ENCODE results near the gene PLA1A.
"Not testable (repeated sequence)": the region's sequence is repeated elsewhere in the genome, so short reads cannot be mapped to it uniquely, and the experiment has no call there.

The PLA1A gene

DNA sequence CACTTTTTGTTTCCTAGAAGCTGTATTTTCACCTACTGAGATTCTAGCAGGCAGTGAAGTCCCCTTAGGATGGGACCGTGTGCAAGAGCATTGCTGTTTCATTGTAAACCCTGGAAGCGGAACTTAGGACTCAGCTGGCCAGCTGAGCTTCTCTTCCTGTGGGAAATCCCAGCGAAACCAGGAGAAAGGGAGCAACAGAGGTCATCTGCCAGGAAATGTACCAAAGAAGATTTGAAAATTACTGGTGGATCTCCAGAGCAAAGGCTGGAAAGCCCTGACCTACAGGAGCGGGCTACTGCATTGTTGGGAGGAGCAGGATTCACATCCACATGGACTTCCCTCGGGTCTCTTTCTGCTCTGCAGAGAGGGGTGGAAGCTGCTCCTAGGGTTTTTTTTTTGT lies 26.0 kb upstream of the PLA1A start:
- H3K4me3 ChIP-seq, result no peak overlapping the region
- peak overlapping the region in 10 of 21 experiments; percentile 12 to 62 (median 31) for H3K27ac ChIP-seq

DNA sequence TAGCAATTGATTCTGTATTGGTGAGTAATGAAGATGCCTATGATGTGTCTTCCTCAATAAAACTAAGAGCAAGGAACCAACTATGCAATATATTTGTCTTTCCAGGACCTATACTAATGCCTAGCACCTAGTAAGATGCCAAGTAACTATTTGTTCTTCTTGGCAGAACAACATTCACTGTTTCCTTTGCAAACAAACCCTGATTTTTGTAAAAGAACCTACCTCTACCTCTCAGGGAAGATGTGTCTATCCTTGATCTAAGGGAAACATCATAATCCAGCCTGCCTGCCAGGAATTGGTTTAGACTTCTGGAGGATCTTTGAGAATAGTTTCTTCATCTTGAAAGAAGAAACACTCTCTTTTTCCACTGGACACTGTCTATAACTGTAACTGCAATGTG lies 22.2 kb upstream of the PLA1A start:
- no peak overlapping the region for H3K27ac ChIP-seq
- no peak overlapping the region for H3K4me3 ChIP-seq

DNA sequence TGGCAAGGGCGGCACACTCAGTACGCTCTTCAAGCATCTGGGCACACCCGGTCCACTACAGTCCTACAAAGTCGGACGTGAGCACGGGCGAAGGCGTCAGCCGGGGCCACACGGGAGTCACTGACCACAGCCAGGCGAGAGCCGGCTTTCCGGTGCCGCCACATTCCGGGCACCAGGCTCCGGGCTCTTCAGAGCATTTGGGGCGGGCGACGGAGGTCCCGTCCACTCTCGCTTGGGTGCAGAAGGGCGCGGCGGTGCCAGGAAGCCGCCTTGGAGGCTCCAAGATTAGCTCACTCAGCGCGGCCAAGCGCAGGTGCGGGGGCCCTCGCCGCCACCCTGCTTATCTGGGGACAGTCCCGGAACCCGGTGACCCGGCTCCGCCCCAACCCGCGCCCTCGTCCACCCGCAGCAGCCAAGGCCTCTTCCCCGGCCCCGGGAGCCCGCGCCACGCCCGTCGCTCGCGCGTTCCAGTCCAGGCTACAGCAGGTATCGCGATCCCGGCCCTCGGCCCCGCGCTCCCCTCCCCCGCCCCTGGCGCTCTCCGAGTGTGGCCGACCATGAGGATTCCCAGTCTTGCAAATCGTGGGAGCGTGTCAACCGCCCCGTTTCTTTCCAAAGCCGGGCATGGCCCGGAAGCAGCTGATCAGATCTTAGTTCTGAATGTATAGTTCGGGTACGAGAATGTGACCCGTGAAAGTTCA lies 18.2 kb upstream of the PLA1A start, which contains the start of gene ADPRH:
ADPRH (plus strand) TSS at position 127 of the 701 bp plus-strand sequence. CDS start 2,678 bp downstream, outside the sequence.
- Histone ChIP-seq H3K4me3 (peak within 1 kb of the TSS; percentile 46 to 69 (median 60)), H3K27ac (peak within 1 kb of the TSS; percentile 74 to 97 (median 92))

- peak overlapping the region; percentile 74 to 97 (median 92) for H3K27ac ChIP-seq
- peak overlapping the region; percentile 46 to 69 (median 60) for H3K4me3 ChIP-seq
Observed at GRCh38 chr3:119580067-119580760, 17.5 kb upstream of the PLA1A start.

DNA sequence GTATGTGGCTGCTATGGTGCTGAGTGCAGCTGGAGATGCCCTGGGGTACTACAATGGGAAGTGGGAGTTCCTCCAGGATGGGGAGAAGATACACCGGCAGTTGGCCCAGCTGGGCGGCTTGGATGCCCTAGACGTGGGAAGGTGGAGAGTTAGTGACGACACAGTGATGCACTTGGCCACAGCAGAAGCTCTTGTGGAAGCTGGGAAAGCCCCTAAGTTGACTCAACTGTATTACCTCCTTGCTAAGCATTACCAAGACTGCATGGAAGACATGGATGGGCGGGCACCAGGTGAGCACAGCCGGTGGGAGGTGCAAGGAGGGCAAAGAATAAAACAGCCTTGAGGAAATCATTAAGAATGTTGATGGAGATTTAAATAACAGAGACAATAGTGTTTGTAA lies 15.5 kb upstream of the PLA1A start:
- H3K27ac ChIP-seq, result no peak overlapping the region
- no peak overlapping the region for H3K4me3 ChIP-seq

- peak overlapping the region in 4 of 21 experiments; percentile 5 to 67 (median 25) for H3K27ac ChIP-seq
- H3K4me3 ChIP-seq, result no peak overlapping the region
Observed at GRCh38 chr3:119585208-119585607, 12.5 kb upstream of the PLA1A start.

DNA sequence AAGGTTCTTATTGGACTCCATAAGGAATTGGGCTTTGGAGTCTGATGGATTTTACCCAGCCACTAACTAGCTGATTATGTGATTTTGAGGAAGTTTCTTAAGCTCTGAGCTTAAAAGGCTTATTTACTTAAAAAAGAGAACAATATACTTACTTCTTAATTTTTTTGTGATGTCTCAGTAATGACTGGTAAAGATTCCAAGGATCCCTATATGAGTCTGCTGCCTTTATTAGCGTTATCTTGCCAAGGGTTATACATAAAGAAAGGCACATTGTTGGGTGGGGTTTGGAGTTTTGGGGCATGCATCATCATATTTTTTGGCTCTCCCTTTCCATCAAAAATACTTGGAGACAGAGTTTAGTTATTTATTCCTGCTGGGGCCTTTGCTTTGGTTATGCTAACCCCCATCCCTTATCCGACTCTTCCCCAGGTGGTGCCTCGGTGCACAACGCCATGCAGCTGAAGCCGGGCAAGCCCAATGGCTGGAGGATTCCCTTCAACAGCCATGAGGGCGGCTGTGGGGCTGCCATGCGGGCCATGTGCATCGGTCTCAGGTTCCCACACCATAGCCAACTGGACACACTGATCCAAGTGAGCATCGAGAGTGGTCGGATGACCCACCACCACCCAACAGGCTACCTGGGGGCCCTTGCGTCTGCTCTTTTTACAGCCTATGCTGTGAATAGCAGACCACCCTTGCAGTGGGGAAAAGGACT lies 11.7 kb upstream of the PLA1A start:
- peak overlapping the region in 7 of 21 experiments; percentile 5 to 67 (median 20) for H3K27ac ChIP-seq
- no peak overlapping the region for H3K4me3 ChIP-seq

DNA sequence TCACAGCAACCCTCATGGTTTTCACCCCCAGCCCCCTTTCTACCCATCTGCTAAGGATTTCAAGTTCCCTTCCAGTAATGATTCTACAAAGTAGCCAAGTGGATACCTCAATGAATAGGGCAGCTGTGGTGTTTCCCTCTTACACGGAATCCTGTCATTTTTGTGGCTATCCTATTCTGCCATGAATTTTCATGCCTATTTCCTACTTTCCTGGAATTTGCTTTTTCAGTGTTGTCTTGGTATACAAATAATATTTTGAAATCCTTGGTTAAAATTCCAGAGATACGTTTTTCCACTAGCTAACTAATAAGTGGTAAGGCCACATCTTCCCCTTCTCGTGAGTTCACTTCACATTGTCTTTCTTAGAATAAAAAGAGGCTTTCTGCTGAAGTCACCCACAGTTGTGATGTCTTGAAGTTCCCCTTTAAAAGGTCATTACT lies 10.9 kb upstream of the PLA1A start:
- Histone ChIP-seq H3K4me3 (no peak overlapping the region), H3K27ac (peak overlapping the region in 4 of 21 experiments; percentile 9 to 67 (median 31))

DNA sequence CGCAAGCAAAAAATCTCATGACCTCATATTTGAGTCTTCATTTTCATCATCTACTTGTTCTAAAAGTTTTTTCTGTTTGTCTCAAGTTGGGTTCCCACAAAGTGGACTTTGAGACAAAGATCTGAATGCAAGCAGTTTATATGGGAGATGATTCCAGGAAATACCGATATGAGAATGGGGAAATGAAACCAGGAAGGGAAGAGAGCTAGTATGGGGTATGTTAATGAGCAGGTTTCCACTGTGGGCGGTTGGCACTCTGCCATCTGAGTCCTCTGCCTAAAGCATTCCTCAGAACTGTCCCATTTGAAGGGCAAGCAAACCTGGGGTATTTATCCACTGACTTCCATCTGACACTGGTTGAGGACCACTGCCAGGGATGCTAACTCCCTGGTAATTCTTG lies 9.6 kb upstream of the PLA1A start:
- Histone ChIP-seq H3K27ac (peak overlapping the region in 5 of 21 experiments; percentile 41 to 67 (median 46)), H3K4me3 (no peak overlapping the region)

DNA sequence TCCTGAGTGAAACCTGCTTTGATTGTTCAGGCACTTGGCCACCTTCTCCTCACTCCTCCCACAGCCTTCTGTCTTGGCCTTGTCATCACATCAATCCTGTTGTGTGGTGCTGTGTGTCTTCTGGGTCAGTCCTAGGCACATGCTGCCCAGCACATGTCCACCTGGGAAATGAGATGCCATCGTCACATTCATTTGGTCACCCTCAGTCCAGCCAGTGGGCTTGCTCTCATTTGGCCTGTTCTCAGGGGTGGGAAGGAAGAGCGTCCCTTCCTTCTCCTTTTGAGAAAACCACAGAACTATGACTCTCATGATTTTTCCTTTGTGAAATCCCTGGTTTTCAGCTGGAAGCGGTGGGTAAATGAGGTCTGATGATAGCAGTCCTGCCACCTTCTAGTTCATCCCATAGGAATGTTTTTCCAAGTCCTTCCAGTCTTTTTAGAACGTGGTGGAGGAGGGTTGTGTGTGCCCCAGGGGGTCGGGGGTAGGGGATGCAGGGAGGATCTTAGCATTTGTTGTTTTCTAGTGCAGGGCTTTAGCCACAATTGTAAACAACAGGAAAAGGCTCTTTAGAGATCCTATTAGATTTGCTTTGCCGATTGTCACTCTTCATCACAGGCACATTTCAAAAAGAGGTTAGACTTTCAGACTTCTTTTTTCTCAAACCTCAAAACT lies 8.4 kb upstream of the PLA1A start:
- H3K27ac ChIP-seq, result peak overlapping the region in 2 of 21 experiments; percentile 8 to 42

DNA sequence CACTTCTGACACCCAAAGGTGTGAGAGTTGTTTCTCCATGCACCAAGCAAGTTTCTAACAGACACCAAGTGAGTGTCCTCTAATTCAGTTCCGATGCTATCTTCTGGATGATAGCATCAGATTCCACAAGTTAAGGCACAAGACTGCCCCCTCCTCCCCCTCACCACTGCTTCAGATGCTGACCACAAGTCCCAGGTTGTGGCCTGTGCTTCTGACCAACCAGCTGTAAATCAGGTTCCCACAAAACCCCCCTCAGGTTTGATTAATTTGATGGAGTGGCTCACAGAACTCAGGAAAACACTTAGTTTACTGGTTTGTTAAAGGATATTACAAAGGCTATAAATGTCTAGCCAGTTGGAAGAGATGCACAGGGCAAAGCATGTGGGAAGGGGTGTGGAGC lies 7.0 kb upstream of the PLA1A start:
- H3K4me3 ChIP-seq, result no peak overlapping the region
- no peak overlapping the region for H3K27ac ChIP-seq

More for the DNA sequence above, 8.4 kb upstream of the PLA1A start:
- no peak overlapping the region for H3K4me3 ChIP-seq

DNA sequence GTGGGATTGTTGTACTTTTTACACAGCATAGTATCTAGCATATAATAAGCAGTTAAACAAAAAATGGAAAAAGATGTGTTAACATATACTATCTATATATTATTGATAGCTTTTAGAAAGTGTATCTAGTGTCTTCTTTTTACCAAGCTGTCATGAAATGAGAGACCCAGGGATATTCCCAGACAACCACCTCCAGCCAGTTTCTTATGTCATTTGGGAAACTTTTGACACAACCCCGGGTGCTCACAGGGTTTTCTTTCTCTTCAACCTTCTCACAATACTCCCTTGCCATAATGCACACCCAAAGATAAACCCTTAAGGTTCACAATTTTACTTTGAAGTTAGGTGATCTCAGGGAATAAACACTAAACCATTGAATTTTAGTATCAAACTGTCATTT lies 4.8 kb upstream of the PLA1A start:
- no peak overlapping the region for H3K4me3 ChIP-seq
- no peak overlapping the region for H3K27ac ChIP-seq

- Histone ChIP-seq H3K27ac (no peak overlapping the region), H3K4me3 (no peak overlapping the region)
Observed at GRCh38 chr3:119594066-119594465, 3.6 kb upstream of the PLA1A start.

DNA sequence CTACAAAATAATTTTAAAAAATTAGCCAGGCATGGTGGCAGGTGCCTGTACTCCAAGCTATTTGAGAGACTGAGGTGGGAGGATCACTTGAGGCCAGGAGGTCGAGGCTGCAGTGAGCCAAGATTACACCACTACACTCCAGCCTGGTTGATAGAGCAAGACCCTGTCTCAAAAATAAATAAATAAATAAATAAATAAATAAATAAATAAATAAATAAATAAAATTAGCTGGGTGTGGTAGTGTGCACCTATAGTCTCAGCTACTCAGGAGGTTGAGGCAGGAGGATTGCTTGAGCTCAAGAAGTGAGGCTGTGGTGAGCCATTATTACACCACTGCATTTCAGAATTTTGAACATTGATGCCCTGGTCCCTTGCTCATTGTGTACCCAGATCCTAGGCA lies 2.8 kb upstream of the PLA1A start:
- H3K27ac ChIP-seq, H3K4me3 ChIP-seq: not testable (repeated sequence)

DNA sequence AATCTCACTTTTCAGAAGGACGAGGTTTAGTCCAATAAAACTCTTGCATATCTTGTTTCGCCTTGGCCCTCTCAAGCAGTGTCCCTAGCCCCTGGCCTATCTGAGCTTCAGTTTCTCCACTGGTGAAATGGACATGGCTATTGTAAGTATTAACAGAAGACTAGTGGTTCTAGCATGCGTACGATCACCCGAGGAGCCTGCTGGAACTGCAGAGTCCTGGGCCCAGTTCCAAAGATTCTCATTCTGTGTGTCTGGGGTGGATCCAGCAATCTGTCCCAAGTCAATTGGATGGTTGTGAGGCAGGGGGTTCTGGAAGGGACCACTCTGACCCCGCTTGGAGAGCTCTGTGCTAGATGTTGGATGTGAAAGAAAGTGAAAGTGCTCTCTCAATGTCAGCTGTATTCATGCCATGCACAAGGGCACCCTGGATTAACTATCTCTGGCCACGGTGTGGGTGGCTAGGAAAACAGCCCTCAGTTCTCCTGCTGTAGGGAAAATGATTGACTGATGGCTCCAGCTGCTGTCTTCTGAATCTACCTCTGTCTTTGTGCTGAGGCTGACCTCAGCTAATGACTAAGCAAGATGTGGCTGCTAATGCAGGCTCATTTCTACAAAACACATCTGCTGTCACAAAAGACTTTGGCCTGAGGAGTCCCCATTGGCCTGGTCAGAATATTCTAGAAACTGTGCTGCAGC lies 1.9 kb upstream of the PLA1A start:
- peak overlapping the region in 1 of 21 experiments; percentile 3 for H3K27ac ChIP-seq
- no peak overlapping the region for H3K4me3 ChIP-seq

DNA sequence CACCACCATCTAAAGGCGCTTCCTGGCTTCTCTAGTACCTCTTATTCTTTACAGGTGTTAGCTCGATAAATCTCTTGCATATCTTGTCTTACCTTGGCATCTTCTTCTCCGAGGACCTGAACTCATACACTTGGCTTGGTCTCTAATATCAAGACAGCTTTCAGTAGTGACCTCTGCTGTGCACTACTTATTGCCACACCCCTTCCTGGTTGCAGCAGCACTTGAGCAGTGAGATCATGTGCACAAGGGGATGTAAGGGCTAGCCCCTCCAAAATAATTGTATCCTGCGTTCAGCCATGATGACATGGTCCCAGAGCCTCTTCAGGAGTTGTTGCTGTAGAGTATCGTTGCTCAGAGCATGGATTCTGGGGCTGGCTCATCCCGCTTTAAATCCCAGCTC lies 1.3 kb upstream of the PLA1A start:
- no peak overlapping the region for H3K4me3 ChIP-seq
- no peak overlapping the region for H3K27ac ChIP-seq

GRCh38 chr3:119598410-119599098 lies 869 bp downstream of the PLA1A start:
- Histone ChIP-seq H3K27ac (peak overlapping the region in 5 of 21 experiments; percentile 49 to 75 (median 52)), H3K4me3 (no peak overlapping the region)

DNA sequence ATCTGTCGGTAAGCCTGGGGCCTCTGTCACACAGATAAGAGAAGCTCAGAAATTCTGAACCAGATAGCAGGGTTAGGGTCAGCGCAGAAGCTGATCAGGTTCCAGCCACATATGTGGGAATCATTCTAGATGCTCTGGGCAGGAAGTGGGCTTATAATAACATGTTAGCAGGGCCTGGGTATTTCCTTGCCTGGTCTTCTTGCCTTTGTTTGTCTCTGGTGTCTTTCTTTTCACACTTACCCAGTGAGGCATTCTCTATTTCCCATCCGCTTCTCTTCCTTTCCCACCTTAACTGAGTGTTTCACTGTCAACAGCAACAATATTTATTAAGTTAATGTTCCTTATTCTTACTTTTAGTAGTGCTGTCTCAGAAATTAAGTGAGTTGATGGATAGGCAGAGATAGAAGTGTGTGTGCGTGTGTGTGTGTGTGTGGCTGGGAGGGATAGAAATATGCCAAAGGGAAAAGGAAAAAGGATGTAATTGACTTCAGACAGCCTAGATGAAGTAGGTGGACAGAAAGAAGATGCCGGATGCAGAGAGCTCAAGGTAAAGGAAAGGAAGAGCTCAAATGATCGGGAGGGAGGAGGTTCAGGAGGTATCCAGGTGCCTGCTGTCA lies 2.0 kb downstream of the PLA1A start:
- Histone ChIP-seq H3K4me3 (no peak overlapping the region), H3K27ac (no peak overlapping the region)

All from skin epidermis (tissue), 12 donors.